ENCODE results near the gene VSIG4.

DNA sequence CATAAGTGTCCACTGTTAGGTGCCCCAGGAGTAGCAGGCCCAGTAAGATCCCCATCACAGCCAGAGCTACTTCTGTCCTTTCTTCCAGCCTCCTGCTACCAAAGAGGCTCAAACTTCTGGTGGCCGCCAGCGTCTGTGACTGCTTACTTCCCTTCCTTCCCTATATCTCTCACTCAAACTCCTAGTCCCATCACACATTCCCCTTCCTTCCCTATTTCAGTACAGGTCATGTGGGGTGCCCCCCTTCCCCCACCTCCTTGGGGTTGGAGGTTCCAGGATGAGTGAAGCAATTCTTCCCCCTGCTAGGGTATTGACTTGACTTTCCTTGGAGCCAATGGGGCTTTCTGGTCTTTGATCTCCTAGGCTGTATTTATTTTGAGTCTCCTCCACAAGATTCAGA, at the start of gene VSIG4:
- TF ChIP-seq CTCF (IDR thresholded peaks at IDR 0.05; ENCODE audit: poor library complexity) (no peak), EZH2 (IDR thresholded peaks at IDR 0.05; ENCODE audit: borderline replicate concordance) (no peak)

Measured in hepatocyte (in vitro differentiated cells).